Lower leg skin (tissue), 4 donors: ENCODE data around the gene COMMD9. TPM values are rescaled to one million over a fixed set of nuclear protein-coding genes. Genes with fewer than 3 reads are reported as not detected.
A peak's percentile ranks its signal among the peaks of the same experiment; 100 is the strongest.

Experiments
- DNase-seq, 2 donors: peaks; one replicate each; pipeline ENCODE4 v3.0.0-alpha.2; 2019; ENCODE audit warnings: low spot score in 2 of 2
- H3K4me3 ChIP-seq: fragments of 200-600 bp; sonication (generic); 2 replicates; pipeline ENCODE4 v1.5.1; 2017; ENCODE audit warnings: mild to moderate bottlenecking, low read depth; ENCODE audit not compliant: poor library complexity, severe bottlenecking
- POLR2A ChIP-seq, 2 donors: fragments of 450-650 bp; IDR thresholded peaks; one replicate each; pipeline ENCODE4 v1.6.1; 2016 to 2017; ENCODE audit warnings: antibody characterized with exemption in 2 of 2, mild to moderate bottlenecking in 1 of 2, moderate library complexity in 1 of 2
- WGBS, 2 donors: methylation state at CpG; one replicate each; pipeline ENCODE4 v1.1.5; 2018; 5-methylcytosine and 5-hydroxymethylcytosine counted together
- intact Hi-C: fragments of 100-400 bp; cut with DNase I; formaldehyde crosslinking; loops from one replicate; pipeline ENCODE4 v1.15.0; 2023; ENCODE audit warnings: low total_unique reads
- total RNA-seq, 4 donors: library from RNA; depleted of rRNA; stranded (reverse); fragments of >200 nt; gene quantifications; one replicate each; pipeline ENCODE4 v1.1.0, GENCODE V29; 2016
- TF ChIP-seq, protein P1 (sequence below), 3 donors: fragments of 450-650 bp; IDR thresholded peaks; one replicate each; pipeline ENCODE4 v1.5.1; 2016; ENCODE audit warnings: antibody characterized with exemption in 3 of 3, mild to moderate bottlenecking in 3 of 3, moderate library complexity in 2 of 3

COMMD9 gene
- total RNA-seq, 4 donors from 2014 or later = 33.3 to 57.6 (median 42.9) TPM

DNA sequence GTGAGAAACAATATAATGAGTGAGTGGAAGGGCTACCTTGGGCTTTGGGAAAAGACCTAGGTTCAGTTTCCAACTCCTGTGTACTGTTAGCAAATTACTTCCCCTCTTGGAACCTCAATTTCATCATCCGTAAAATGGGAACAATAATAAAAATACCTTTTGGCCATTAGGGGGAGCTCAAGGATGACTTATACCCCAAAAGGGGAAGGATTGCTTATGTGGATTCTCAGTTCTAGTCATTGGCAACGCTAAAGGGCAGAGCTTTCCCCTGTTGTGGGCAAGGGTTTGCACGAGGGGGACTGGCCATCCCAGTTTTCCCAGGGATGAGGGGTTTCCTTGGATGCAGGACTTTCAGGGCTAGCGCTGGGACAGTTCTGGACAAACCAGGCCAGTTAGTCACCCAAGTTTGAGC is 3.1 kb upstream of the COMMD9 start:
- DNase-seq = no peak
- intact Hi-C loops = no loop called here
- H3K4me3 ChIP-seq = no peak overlapping the region
- 38 to 39% methylated on average over 4 of the region's 4 CpGs for WGBS, 2 donors
- TF ChIP-seq, protein P1, sequence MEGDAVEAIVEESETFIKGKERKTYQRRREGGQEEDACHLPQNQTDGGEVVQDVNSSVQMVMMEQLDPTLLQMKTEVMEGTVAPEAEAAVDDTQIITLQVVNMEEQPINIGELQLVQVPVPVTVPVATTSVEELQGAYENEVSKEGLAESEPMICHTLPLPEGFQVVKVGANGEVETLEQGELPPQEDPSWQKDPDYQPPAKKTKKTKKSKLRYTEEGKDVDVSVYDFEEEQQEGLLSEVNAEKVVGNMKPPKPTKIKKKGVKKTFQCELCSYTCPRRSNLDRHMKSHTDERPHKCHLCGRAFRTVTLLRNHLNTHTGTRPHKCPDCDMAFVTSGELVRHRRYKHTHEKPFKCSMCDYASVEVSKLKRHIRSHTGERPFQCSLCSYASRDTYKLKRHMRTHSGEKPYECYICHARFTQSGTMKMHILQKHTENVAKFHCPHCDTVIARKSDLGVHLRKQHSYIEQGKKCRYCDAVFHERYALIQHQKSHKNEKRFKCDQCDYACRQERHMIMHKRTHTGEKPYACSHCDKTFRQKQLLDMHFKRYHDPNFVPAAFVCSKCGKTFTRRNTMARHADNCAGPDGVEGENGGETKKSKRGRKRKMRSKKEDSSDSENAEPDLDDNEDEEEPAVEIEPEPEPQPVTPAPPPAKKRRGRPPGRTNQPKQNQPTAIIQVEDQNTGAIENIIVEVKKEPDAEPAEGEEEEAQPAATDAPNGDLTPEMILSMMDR (IDR thresholded peaks at IDR 0.05) = no peak
- TF ChIP-seq POLR2A (IDR thresholded peaks at IDR 0.05) = no peak

DNA sequence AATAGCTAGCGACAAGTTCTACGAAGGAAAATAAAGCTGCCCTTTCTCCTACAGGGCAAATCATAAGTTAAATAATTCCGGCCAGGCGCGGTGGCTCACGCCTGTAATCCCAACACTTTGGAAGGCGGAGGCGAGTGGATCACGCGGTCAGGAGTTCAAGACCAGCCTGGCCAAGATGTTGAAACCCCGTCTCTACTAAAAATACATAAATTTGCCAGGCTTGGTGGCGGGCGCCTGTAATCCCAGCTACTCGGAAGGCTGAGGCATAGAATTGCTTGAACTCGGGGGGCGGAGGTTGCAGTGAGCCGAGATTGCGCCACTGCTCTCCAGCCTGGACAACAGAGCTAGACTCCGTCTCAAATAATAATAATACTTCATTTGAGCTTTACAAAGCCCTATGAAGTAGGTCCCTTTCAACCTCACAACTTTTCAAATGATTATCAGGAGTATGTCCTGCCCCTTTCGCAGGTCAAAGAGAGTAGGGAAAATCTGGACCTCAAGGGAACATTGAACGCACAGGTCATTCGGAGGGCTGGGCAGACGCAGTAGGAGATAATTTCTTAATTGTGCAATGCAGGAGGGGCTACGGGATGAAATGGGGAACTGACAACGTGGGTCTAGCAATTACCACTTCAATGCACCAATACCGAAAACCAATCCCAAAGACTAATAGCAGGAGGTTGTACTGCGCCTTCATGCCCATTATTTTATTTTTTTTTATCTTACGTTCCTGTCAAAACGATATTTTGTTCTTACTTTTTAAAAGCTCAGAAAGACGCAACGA is 590 bp downstream of the COMMD9 start:
- DNase-seq = no peak
- intact Hi-C loops = no loop called here
- H3K4me3 ChIP-seq = peak overlapping the region; percentile 50
- no peak for TF ChIP-seq POLR2A (IDR thresholded peaks at IDR 0.05)
- TF ChIP-seq, protein P1 (IDR thresholded peaks at IDR 0.05) = no peak
- WGBS, 2 donors = 36% methylated on average over 31 of the region's 31 CpGs

- no peak for DNase-seq
- 81 to 85% methylated on average over 1 of the region's 1 CpG for WGBS, 2 donors
- intact Hi-C loops = no loop called here
- no peak overlapping the region for H3K4me3 ChIP-seq
- TF ChIP-seq, protein P1 (IDR thresholded peaks at IDR 0.05) = no peak
- TF ChIP-seq POLR2A (IDR thresholded peaks at IDR 0.05) = no peak
These were observed 6.3 kb downstream of the COMMD9 start for GRCh38 chr11:36282926-36283325.

- intact Hi-C loops = no loop called here
- TF ChIP-seq POLR2A (IDR thresholded peaks at IDR 0.05) = no peak
- TF ChIP-seq, protein P1 (IDR thresholded peaks at IDR 0.05) = no peak
- WGBS, 2 donors = 95 to 96% methylated on average over 4 of the region's 4 CpGs
- DNase-seq = no peak
- no peak overlapping the region for H3K4me3 ChIP-seq
These were observed 7.4 kb downstream of the COMMD9 start for GRCh38 chr11:36281850-36282249.

GRCh38 chr11:36280531-36280930 is 8.7 kb downstream of the COMMD9 start:
- WGBS, 2 donors = 38 to 52% methylated on average over 1 of the region's 1 CpG
- TF ChIP-seq, protein P1 (IDR thresholded peaks at IDR 0.05) = no peak
- no peak for TF ChIP-seq POLR2A (IDR thresholded peaks at IDR 0.05)
- no peak overlapping the region for H3K4me3 ChIP-seq
- DNase-seq = no peak
- intact Hi-C loops = no loop called here
